HG02938 (cell line): Measurements from ENCODE around the gene BAIAP3.

ENCODE experiments used
- ATAC-seq: cut with Tn5 transposase; IDR thresholded peaks from one replicate; pipeline ENCODE4 v1.9.1; 2021; ENCODE audit warnings: mild to moderate bottlenecking, moderate library complexity; ENCODE audit not compliant: unreplicated experiment

BAIAP3 gene

DNA sequence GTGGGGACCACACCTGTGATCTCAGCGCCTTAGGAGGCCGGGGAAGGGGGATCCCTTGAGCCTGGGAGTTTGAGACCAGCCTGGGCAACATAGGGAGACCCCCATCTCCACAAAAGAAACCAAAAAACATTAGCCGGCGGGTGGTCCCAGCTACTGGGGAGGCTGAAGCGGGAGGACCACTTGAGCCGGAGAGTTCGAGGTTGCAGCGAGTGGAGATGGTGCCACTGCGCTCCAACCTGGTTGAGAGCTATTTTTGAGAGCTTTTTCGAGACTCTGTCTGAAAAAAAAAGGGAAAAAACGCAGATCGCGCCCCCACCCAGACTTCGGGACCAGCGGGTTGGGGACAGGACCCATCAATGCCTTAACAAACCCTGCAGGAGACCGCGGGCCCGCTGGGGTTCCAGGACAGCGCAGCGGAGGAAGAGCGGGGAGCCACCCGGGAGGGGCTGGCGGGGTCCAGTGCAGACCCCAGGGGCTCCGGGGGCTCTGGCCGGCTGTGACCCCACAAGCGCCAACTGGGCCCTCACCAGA lies 762 bp upstream of the BAIAP3 start:
- no peak for ATAC-seq

DNA sequence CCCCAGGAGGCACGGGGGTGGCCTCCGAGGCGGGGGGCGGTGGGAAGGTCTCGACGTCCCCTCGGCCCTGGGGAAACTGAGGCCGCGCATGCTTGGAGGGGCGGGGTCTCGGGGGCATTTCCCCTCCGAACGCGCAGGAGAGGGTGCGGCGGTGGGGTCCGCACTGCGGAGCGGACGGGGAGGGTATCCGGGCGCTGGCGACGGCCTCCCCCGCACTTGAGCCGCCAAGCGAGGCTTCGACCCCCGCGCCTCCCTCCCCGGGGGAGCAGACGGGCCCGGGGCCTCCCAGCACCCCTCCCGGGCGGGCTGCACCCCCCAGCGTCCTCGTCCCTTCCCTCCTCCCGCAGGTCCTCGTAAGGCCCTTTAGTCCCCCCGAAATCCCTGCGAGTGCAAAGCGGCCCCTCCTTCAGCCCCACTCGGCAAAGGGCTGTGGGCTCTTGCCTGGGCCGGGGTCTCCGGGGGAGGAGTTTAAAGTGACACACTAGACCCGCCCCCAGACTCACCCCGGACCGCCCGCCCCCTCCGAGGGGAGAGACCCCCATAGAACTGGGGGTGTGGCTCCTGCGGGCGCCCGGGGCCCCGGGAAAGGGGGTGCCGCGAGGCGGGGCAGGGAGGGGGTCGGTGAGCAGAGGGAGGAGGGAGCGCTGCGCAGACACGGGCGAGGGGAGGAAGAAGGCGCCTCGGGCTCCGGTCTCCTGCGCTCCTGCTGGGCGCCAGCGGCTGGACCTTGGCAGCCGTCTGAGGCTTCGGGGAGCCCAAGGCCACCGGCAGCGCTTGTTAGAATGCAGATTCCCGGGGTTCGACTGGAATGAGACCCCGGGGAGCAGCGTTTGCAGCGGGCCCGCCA lies 632 bp downstream of the BAIAP3 start:
- ATAC-seq, result no peak

DNA sequence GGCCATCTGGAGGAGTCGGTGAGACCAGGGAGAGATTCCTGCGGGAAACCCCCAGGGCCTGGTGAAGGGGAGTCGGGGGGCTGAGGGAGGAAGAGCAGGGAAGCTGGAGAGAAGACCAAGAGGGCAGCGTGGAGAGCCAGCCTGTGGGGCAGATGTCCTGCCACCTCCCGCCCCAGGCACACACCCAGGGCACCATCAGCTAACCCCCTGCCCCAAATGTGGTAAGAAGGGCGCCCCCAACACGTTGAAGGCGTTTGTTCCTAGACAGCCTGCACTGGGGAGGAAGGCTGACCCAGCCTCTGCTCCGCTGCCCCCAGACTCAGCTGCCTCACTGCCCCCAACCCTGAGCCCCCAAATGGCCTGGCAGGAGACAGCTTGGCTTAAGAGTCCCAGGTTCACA lies 1.3 kb downstream of the BAIAP3 start:
- no peak for ATAC-seq

DNA sequence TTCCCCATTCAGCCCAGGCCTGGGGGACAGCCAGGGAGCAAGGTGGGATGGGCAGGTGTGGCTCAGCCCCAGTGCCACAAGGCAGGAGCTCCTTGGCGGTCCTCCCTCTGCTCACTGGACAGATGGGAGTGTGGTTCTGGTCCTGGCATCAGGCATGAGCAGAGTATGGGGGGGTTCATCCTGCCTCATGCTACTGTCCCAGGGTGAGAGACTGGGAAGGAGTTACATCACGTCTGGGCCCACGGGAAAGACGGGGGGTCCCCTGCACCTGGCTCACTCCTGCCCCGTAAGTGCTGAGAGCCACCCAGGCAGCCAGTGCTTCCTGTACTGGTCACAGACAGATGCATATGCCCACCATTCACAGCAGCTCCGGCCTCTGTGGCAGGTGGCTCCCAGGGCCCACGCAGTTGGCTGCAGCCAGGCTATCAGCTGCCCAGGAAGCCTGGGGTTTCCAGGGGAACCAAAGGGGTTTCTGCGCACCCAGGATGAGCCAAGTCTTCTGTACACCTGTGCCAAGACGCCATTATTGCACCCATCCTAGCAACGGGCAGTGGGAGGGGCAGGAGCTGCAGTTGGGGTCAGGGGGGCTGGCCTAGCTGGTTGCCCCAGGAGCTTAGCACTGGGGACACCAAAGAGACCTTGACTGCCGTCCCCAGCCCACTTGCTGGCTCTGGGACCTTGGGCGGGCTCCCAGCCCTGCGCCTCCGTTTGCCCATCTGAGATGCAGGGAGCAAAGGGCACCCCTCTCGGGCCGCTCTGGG lies 1.9 kb downstream of the BAIAP3 start:
- ATAC-seq, result no peak

DNA sequence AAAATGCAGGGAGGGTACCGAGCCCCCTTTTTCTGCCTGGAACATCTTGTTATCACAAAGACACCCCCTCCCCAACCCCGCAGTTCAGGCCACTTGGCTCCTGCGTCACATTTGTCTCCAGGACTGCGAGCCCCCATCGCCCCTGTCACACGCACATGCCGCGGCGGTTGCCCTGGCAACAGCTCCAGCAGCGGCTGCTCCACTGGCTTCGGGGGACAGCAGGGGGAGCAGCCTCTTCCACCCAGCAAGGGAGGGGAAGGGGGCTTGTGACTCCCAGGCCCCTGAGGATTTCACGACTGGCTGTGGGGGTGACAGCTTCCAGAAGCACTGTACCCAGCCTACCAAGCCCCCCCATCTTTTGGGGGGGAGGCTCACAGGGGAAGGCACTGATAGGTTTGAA lies 2.6 kb downstream of the BAIAP3 start:
- ATAC-seq, result no peak

DNA sequence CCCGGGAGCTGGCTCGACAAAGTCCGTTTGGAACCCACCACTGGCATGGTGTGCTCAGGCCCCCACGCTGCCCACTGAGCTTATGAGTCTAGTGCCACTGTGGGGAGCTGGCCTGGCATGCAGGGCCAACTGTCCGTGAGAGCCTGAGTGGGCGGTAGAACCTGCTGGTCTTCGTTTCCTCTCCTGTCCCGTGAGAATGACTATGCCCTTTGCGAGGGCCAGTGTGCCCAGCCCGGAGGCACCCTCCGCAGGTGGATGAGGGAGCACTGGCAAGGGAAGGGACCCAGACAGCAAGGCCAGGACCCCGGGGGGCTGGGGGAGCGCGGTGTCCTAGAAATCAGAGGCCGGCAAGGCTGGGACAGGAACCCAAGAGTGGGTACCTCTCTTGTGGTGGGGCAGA lies 3.2 kb downstream of the BAIAP3 start:
- no peak for ATAC-seq

DNA sequence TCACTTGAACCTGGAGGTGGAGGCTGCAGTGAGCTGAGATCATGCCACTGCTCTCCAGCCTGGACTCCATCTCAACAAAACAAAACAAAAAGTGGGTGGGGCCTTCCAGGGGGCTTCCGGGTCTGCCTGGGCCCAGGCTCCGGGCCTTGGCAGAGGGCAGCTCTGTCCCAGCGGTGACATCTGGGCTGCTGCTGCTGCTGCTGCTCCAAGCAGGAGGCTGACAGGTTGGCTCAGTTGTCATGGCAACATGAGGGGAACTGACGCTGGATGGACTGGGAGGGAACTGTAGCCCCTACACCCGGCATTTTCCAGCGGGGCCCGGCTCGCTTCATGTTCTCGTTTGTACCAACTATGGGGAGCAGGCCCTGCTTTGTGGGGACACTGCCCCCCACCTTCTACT lies 4.0 kb downstream of the BAIAP3 start:
- no peak for ATAC-seq

DNA sequence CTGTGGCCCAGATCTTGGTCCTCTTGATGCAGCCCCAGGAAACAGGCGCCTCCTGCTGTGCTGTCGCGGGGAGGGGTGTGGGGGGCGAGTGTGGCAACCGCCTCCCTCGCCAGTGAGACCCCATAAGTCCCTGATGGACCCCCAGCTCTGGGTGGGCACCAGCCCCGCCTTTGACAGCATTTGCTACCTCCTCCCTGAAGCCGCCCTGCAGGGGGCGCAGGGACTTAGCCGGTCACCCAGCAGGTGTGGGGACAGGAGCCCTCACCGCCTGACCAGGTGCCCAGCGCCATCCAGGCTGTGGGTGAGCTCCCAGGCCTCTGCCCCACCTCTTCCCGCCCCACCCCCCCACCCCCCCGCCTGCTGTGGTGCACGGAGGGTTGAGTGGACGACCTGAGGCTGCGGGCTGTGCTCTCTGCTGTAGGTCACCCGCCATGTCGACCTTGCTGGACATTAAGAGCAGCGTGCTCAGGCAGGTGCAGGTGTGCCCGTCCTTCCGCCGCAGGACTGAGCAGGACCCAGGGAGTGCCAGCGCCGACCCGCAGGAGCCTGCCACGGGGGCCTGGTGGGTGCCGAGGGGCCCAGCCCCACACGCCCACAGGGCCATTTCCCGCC lies 4.8 kb downstream of the BAIAP3 start:
- no peak for ATAC-seq

DNA sequence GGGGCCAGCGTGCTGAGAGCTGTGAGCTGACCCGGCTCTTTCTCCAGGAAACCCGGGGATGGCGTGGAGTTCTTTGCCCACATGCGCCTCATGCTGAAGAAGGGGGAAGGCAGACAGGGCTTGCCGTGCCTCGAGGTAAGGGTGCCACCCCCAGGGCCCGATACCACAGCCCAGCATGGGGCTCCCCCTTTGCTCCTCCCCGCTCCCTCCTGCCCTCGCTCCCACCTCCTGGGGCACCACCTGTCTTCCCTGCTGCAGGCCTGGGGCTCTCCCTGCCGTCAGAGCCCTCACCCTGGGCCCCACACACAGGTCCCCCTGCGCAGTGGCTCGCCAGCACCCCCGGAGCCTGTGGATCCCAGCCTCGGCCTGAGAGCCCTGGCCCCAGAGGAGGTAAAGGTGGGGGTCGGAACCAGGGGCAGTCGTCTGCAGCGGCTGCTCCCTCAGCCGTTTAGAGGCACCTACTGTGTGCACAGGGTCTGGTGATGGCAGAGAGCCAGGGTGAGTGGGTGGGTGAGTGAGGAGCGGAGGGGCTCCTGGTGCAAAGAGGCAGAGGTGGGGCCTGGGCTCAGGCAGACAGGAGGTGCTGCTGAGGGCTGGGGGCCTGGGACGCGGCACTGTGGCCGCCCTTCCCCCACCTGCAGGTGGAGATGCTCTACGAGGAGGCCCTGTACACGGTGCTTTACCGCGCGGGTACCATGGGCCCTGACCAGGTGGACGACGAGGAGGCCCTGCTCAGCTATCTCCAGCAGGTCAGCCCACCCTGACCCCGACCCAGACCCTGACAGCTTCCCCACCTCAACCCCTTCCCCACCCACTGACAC lies 5.6 kb downstream of the BAIAP3 start:
- no peak for ATAC-seq

DNA sequence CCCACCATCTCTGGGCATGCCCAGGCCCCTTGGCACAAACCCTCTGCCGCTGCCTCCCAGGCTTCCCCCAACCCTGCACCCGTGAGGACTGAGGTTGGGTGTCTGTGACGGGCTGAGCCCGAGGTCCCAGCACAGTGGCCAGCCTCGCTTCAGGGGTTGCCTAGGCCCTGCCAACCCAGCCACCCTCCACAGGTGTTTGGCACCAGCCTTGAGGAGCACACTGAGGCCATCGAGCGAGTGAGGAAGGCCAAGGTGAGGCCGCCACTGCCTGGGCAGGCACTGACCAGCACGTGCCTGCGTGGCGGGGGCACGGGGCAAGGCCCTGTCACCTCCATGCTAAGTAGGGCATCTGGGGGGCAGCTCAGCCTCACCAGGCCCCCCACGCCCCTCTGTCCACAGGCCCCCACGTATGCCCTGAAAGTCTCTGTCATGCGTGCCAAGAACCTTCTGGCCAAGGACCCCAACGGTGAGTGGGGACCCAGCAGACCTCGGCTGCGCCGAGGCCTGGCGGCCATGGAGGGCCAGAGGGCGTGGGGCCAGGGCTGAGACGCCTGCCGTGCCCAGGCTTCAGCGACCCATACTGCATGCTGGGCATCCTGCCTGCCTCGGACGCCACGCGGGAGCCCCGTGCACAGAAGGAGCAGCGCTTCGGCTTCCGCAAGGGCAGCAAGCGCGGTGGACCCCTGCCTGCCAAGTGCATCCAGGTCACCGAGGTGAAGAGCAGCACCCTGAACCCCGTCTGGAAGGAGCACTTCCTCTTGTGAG lies 7.5 kb downstream of the BAIAP3 start:
- no peak for ATAC-seq

DNA sequence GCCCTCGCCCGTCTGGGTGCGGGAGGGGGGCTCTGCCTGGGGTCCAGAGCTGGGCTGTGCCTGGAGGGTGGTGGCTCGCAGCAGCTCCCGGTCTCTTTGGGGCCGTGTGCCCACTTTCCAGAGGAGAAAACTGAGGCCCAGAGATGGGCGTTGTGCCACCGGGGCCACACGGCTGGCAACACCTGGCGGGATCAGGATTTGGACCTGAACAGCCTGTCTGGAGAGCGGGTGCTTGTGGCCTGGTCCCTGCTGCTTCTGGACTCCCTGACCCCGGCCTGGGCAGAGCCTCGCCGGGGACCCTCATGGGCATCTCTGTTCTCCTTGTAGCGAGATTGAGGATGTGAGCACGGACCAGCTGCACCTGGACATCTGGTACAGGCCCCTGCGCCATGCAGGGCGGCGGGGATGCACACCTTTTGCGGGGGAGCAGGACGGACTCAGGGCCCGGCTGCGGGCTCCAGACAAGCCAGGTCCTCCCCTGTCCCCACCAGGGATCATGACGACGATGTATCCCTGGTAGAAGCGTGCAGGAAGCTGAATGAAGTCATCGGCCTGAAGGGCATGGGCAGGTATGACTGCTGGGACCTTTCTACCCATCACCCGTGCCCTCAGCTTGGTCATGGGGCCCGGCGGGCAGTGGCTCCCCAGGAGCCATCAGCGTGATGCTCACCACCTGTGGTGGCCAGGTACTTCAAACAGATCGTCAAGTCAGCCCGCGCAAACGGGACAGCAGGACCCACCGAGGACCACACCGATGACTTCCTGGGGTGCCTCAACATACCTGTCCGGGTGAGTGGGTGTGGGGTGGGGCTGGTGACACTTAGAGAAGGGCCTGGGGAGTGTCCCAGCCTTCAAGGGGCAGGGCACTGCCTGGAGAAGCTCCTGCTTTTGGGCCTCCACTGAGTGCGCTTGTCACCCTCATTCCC lies 8.3 kb downstream of the BAIAP3 start:
- no peak for ATAC-seq

DNA sequence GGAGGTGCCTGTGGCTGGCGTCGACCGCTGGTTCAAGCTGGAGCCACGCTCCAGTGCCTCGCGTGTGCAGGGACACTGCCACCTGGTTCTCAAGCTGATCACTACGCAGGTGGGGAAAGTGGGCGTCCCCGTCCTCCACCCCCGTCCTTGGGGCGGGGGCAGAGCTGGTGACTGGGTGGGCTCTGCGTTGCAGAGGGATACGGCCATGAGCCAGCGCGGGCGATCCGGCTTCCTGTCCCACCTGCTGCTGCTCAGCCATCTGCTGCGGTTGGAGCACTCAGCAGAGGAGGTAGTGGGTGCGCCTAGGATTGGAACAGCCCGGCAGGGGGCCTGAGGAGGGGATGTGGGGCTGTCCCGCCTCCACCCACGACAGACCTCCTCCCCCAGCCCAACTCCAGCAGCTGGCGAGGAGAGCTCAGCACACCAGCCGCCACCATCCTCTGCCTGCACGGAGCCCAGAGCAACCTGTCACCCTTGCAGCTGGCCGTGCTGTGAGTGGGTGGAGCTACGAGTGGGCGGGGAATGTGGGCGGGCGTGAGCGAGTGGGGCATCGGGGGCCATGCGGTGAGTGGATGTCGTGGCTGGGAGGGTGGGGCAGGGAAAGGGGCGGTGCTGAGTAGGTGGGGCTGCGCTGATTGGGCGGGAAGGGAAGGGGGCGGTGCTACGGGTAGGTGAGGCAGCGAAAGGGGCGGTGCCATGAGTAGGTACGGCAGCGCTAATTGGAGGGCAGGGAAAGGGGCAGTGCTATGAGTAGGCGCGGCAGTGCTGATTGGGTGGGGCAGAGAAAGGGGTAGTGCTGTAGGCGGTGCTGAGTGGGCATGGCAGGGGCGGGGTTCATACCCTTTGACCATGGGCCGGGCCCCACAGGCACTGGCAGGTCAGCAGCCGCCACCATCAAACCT lies 9.3 kb downstream of the BAIAP3 start:
- ATAC-seq, result peak; percentile 92

DNA sequence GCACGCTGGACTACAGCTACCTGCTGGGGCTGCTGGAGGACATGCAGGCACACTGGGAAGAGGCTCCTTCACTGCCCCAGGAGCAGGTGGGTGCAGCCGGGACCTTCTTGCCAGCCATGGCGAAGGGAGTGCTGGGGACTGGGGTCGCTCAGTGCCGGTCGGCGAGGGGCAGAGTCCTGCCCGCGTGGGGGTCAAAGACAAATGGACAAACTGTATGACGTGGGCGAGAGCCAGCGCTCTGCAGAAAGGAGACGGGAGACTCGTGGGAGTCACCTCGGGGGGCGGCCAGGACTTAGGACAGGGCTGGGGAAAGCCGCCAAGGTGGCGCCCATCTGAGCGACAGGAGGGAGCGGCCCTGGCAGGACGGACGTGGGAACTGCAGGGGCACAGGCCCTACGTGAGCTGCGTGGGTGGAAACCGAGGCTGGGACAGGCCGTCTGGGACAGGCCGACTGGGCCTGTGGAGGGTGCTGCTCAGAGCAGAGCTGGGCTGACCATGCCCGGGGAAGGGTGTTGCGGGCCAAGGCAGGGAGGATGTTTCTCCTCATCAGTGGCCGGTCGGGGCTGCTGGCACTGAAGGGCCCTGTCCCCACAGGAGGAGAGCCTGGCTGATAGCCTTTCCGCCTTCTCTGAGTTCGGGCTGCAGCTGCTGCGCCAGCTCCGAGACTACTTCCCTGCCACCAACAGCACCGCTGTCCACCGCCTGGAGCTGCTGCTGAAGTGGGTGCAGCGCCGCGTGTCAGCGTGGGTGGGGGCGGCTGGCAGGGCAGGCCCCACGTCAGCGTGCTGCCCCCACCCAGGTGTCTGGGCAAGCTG lies 10.2 kb downstream of the BAIAP3 start:
- ATAC-seq, result no peak

DNA sequence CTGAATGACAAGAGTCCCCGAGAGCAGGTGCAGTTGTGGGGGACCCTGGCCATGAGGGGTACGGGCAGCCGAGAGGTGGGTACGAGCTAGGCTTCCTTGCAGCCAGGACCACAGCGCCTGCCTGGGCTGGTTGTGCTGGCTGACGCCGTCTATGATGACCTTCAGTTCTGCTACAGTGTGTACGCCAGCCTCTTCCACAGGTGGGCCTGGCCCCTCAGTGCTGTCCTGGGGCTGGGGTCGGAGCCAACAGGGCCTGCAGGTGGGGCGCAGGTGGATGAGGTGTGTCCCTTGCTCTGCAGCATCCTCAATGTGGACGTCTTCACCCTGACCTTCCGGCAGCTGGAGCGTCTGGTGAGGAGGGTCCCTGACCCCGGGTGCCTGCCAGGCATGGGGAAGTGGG lies 11.1 kb downstream of the BAIAP3 start:
- no peak for ATAC-seq

DNA sequence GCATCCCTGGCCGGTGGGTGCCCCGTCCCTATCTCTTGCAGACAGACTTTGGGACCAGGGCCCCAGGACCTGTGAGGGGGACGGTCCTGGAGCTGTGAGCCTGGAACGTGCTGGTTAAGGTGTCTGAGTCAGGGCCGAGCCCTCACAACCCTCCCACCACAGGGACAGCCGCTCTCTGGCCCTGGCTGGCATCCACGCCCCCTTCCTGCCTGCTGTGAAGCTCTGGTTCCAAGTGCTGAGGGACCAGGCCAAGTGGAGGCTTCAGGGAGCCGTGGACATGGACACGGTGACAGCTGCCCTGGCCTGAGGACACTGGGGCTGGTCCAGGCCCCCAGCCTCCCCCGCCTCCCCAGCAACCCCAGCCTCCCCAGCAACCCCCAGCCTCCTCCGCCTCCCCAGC lies 11.6 kb downstream of the BAIAP3 start:
- no peak for ATAC-seq

DNA sequence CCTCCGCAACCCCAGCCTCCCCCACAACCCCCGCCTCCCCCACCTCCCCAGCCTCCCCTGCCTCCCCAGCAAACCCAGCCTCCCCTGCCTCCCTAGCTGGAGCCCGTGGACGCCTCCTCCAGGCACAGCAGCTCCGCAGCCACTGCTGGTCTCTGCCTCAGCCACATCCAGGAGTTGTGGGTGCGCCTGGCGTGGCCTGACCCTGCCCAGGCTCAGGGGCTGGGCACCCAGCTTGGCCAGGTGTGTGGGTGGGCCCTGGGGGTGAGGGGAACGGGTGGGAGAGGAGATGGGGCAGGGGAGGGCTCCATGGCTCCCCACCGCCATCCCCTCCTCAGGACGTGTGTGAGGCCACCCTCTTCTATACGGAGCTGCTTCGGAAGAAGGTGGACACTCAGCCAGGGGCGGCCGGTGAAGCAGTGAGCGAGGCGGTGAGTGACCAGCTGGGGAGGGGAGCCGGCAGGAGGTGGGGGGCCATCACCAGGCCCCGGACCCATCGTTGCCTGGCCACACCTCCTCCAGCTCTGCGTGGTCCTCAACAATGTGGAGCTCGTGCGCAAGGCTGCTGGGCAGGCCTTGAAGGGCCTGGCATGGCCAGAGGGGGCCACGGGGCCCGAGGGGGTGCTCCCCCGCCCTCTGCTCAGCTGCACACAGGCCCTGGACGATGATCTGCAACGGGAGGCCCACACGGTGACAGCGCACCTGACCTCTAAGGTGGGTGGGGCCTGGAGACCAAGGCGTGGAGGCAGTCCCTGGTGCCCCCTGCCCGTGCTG lies 12.4 kb downstream of the BAIAP3 start:
- ATAC-seq, result no peak
